SU-DHL-6 (cell line): ENCODE data around the gene FLNB.

ENCODE experiments used
- H2AFZ ChIP-seq: fragments of 200-600 bp; sonication (generic); 2 replicates; pipeline ENCODE4 v1.6.1; 2014; ENCODE audit warnings: low read depth, mild to moderate bottlenecking, moderate library complexity, mixed read lengths, antibody characterized with exemption, low read length; ENCODE audit not compliant: severe bottlenecking
- H3F3A ChIP-seq: fragments of 200-600 bp; shearing (Covaris generic); 2 replicates; pipeline ENCODE4 v1.6.0; 2016; ENCODE audit warnings: antibody characterized with exemption, mild to moderate bottlenecking; ENCODE audit not compliant: insufficient read depth
- H3K27ac ChIP-seq: fragments of 200-600 bp; sonication (generic); 2 replicates; pipeline ENCODE4 v1.5.1; 2016; ENCODE audit warnings: low read depth, mild to moderate bottlenecking, low read length, moderate library complexity, mixed read lengths
- H3K27me3 ChIP-seq: fragments of 200-600 bp; sonication (generic), shearing (Covaris generic); 2 replicates; pipeline ENCODE4 v1.6.0; 2014; ENCODE audit warnings: mild to moderate bottlenecking, low read length
- H3K36me3 ChIP-seq: fragments of 200-600 bp; sonication (generic); 2 replicates; pipeline ENCODE4 v1.6.1; 2014; ENCODE audit warnings: mild to moderate bottlenecking, low read length, mixed read lengths
- H3K4me2 ChIP-seq: fragments of 300-600, 200-600 bp; shearing (Covaris generic), sonication (generic); 2 replicates; pipeline ENCODE4 v1.6.0; 2014; ENCODE audit warnings: low read length, low read depth, mild to moderate bottlenecking; ENCODE audit not compliant: poor library complexity, severe bottlenecking
- H3K4me3 ChIP-seq: fragments of 200-600 bp; sonication (generic); 2 replicates; pipeline ENCODE4 v1.5.1; 2014; ENCODE audit warnings: antibody characterized with exemption, low read length, mild to moderate bottlenecking, mixed read lengths; ENCODE audit not compliant: insufficient read depth, poor library complexity, severe bottlenecking
- H3K79me2 ChIP-seq: fragments of 200-600 bp; sonication (generic); 2 replicates; pipeline ENCODE4 v1.6.1; 2014; ENCODE audit warnings: mild to moderate bottlenecking, low read length, moderate library complexity; ENCODE audit not compliant: insufficient read depth
- H3K9ac ChIP-seq: fragments of 200-600 bp; sonication (generic); 2 replicates; pipeline ENCODE4 v1.7.0; 2014; ENCODE audit warnings: mild to moderate bottlenecking, low read length
- H3K9me2 ChIP-seq: fragments of 200-600 bp; sonication (generic); replicated peaks from 2 replicates; pipeline ENCODE4 v1.6.1; 2014; ENCODE audit warnings: low read length; ENCODE audit not compliant: insufficient read depth
- H3K9me3 ChIP-seq: fragments of 200-600 bp; sonication (generic); 2 replicates; pipeline ENCODE4 v1.6.1; 2014; ENCODE audit warnings: low read length, mixed read lengths; ENCODE audit not compliant: insufficient read depth
- H4K20me1 ChIP-seq: fragments of 200-600 bp; sonication (generic); 2 replicates; pipeline ENCODE4 v1.6.1; 2014; ENCODE audit warnings: low read depth, mild to moderate bottlenecking, antibody characterized with exemption, low read length, moderate library complexity, mixed read lengths
- CTCF ChIP-seq: fragments of 200-600 bp; sonication (generic); IDR thresholded peaks from one replicate; pipeline ENCODE4 v1.5.1; 2017; ENCODE audit warnings: antibody characterized with exemption, mild to moderate bottlenecking, low read length, moderate library complexity; ENCODE audit not compliant: insufficient read depth, poor library complexity, severe bottlenecking
- EZH2phosphoT487 ChIP-seq: fragments of 200-600 bp; sonication (generic), shearing (Covaris generic); conservative IDR thresholded peaks from 2 replicates; pipeline ENCODE4 v1.6.1; 2018; ENCODE audit warnings: mild to moderate bottlenecking, antibody characterized with exemption, low read length, moderate library complexity, mixed read lengths

Gene FLNB

DNA sequence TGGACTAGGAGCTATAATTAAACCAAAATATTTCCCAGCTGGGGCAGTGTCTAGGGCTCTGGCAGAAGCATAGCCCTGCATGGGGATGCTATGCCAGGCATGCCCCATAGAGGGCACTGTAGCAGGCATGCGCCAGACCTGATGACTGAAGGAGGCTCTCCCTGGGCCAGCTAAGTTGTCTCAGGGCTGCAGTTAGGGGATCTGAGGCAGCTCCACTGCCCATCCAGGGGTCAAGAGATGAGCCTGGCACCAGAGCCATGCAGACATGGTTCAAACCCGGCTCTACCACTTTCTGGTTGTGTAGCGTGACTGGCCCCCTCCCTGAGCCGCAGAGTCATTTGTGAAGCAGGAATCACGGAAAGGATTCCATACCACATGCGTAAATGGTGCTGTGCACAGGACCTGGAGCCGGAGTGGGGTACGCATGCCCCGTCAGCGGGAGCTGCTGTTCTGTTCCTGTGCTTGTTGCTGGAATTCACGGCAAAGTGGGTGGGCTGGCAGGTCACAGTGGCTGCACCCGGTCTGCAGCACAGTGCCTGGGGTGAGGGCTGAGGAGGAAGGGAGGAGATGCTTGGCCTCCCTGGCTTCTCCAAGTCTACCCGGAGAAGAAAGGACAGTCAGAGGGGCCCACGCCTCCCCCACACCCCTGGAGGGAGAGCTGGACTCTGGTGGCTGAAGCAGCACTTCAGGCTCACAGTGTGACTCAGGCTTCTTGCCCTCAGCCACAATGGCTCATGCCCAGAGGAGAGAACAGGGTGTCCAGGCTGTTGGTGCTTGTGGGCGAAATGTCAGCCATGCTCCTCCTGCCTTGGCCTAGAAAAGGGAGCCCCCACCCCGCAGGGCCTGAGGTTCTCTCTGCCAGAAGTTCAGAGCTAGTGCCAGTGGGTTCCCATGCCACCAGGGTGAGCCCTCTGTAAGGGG, 159.5 kb downstream of the FLNB start:
- Histone ChIP-seq H4K20me1 (no peaks in the 10 kb centered on the region), H2AFZ (no peak overlapping the region), H3K9ac (no peak overlapping the region), H3K9me2 (no peaks in the 10 kb centered on the region), H3K27ac (no peak overlapping the region), H3K9me3 (no peaks in the 10 kb centered on the region), H3F3A (no peaks in the 10 kb centered on the region), H3K36me3 (no peaks in the 10 kb centered on the region), H3K79me2 (no peaks in the 10 kb centered on the region), H3K4me2 (no peak overlapping the region), H3K4me3 (no peak overlapping the region), H3K27me3 (no peaks in the 10 kb centered on the region)
- no peak for TF ChIP-seq EZH2phosphoT487
- peak; percentile 85 for TF ChIP-seq CTCF

GRCh38 chr3:58168498-58168897, 160.3 kb downstream of the FLNB start:
- no peak overlapping the region for H3K4me3 ChIP-seq
- H3K9ac ChIP-seq: no peak overlapping the region
- no peaks in the 10 kb centered on the region for H3K27me3 ChIP-seq
- H4K20me1 ChIP-seq: no peaks in the 10 kb centered on the region
- H2AFZ ChIP-seq: no peak overlapping the region
- no peaks in the 10 kb centered on the region for H3K79me2 ChIP-seq
- no peak overlapping the region for H3K27ac ChIP-seq
- no peaks in the 10 kb centered on the region for H3F3A ChIP-seq
- H3K36me3 ChIP-seq: no peaks in the 10 kb centered on the region
- H3K9me3 ChIP-seq: no peaks in the 10 kb centered on the region
- TF ChIP-seq CTCF (no peak), EZH2phosphoT487 (no peak)
- H3K9me2 ChIP-seq: no peaks in the 10 kb centered on the region
- no peak overlapping the region for H3K4me2 ChIP-seq

DNA sequence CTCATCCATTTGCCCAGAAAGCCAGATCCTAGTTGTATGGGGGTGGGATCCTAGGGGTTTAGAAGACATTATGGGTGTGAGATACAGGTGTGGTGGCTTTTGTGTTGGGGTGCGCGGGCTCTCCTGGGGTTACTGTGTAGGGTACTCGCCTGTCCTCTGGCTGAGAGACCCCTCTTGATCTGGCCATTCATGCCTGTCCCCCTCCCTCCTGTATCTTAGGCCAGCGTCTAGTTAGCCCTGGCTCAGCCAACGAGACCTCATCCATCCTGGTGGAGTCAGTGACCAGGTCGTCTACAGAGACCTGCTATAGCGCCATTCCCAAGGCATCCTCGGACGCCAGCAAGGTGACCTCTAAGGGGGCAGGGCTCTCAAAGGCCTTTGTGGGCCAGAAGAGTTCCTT, 161.1 kb downstream of the FLNB start:
- H3F3A ChIP-seq: no peaks in the 10 kb centered on the region
- no peaks in the 10 kb centered on the region for H3K79me2 ChIP-seq
- no peaks in the 10 kb centered on the region for H3K36me3 ChIP-seq
- H3K4me2 ChIP-seq: no peak overlapping the region
- no peaks in the 10 kb centered on the region for H3K27me3 ChIP-seq
- TF ChIP-seq CTCF: no peak
- no peak for TF ChIP-seq EZH2phosphoT487
- no peak overlapping the region for H3K27ac ChIP-seq
- no peak overlapping the region for H3K9ac ChIP-seq
- H3K4me3 ChIP-seq: no peak overlapping the region
- no peaks in the 10 kb centered on the region for H4K20me1 ChIP-seq
- H3K9me3 ChIP-seq: no peaks in the 10 kb centered on the region
- H3K9me2 ChIP-seq: no peaks in the 10 kb centered on the region
- H2AFZ ChIP-seq: no peak overlapping the region
